Mesothelial cell of epicardium (in vitro differentiated cells): ENCODE data around the gene RTEL1. TPM values are rescaled to one million over a fixed set of nuclear protein-coding genes. Genes with fewer than 3 reads are reported as not detected.

Experiments
- DNase-seq, 2 experiments: peaks; one replicate each; pipeline ENCODE4 v3.0.0; 2021; ENCODE audit warnings: low spot score in 2 of 2; ENCODE audit not compliant: unreplicated experiment in 2 of 2
- H3K27ac Mint-ChIP-seq: 2 replicates; pipeline ENCODE4 v1.8.0; 2021; ENCODE audit warnings: mixed read lengths
- H3K27me3 Mint-ChIP-seq: 2 replicates; pipeline ENCODE4 v1.8.0; 2021; ENCODE audit warnings: low read depth, mixed read lengths
- H3K36me3 Mint-ChIP-seq: 2 replicates; pipeline ENCODE4 v1.8.0; 2021; ENCODE audit warnings: mixed read lengths
- H3K4me1 Mint-ChIP-seq: 2 replicates; pipeline ENCODE4 v1.8.0; 2021; ENCODE audit warnings: mixed read lengths
- H3K4me3 Mint-ChIP-seq: 2 replicates; pipeline ENCODE4 v1.8.0; 2021; ENCODE audit warnings: mild to moderate bottlenecking, moderate library complexity, mixed read lengths
- H3K9me3 Mint-ChIP-seq: 2 replicates; pipeline ENCODE4 v1.8.0; 2021; ENCODE audit warnings: mixed read lengths
- CTCF ChIP-seq: fragments of 200-600 bp; sonication (generic); IDR thresholded peaks from one replicate; pipeline ENCODE4 v1.5.0; 2021; ENCODE audit warnings: antibody characterized with exemption; ENCODE audit not compliant: unreplicated experiment
- total RNA-seq: library from RNA; stranded (reverse); gene quantifications from 3 replicates; pipeline ENCODE4 v1.2.1, GENCODE V29; 2021

RTEL1 gene
- total RNA-seq, 1 donor from 2014 or later: 38.7 TPM

GRCh38 chr20:63743210-63743970 lies 85.3 kb downstream of the RTEL1 start:
- no peak for TF ChIP-seq CTCF
- Mint-ChIP-seq H3K27me3 (no peaks in the 10 kb centered on the region), H3K36me3 (peaks cover 2% of the 10 kb centered on the region), H3K4me1 (no peaks in the 10 kb centered on the region), H3K27ac (no peak overlapping the region), H3K4me3 (no peak overlapping the region), H3K9me3 (no peaks in the 10 kb centered on the region)
- no peak for DNase-seq

- Mint-ChIP-seq H3K36me3 (peaks cover 2% of the 10 kb centered on the region), H3K9me3 (no peaks in the 10 kb centered on the region), H3K27ac (no peak overlapping the region), H3K27me3 (no peaks in the 10 kb centered on the region), H3K4me3 (no peak overlapping the region), H3K4me1 (no peaks in the 10 kb centered on the region)
- TF ChIP-seq CTCF: no peak
- DNase-seq: no peak
These were observed 86.0 kb downstream of the RTEL1 start for GRCh38 chr20:63744158-63744557.

- Mint-ChIP-seq H3K27ac (no peak overlapping the region), H3K9me3 (no peaks in the 10 kb centered on the region), H3K36me3 (peaks cover 2% of the 10 kb centered on the region), H3K27me3 (no peaks in the 10 kb centered on the region), H3K4me3 (no peak overlapping the region), H3K4me1 (no peaks in the 10 kb centered on the region)
- no peak for DNase-seq
- TF ChIP-seq CTCF: no peak
These were observed 86.7 kb downstream of the RTEL1 start for GRCh38 chr20:63744574-63745423.

- H3K9me3 Mint-ChIP-seq: no peaks in the 10 kb centered on the region
- no peak overlapping the region for H3K4me3 Mint-ChIP-seq
- H3K27me3 Mint-ChIP-seq: no peaks in the 10 kb centered on the region
- TF ChIP-seq CTCF: no peak
- H3K4me1 Mint-ChIP-seq: no peaks in the 10 kb centered on the region
- no peak overlapping the region for H3K27ac Mint-ChIP-seq
- H3K36me3 Mint-ChIP-seq: peaks cover 2% of the 10 kb centered on the region
- DNase-seq: no peak
These were observed 87.3 kb downstream of the RTEL1 start for GRCh38 chr20:63745424-63745805.

Other genes starting within 250 kb of the RTEL1 start
- 9.7 to 11.8 TPM (median 10.0 TPM) in 3 replicates for gene KCNQ2, start 185.7 kb upstream of the RTEL1 start, total RNA-seq
- gene EEF1A2, start 159.2 kb upstream of the RTEL1 start, total RNA-seq: 14.4 to 15.6 TPM (median 14.6 TPM) in 3 replicates
- gene PPDPF, start 137.5 kb upstream of the RTEL1 start, total RNA-seq: 258 to 271 TPM (median 269 TPM) in 3 replicates
- 0.11 to 0.18 TPM in 2 of 3 replicates, not detected in the other for gene PTK6, start 120.9 kb upstream of the RTEL1 start, total RNA-seq
- gene SRMS, start 110.6 kb upstream of the RTEL1 start, total RNA-seq: not detected in 3 replicates
- gene FNDC11, start 104.2 kb upstream of the RTEL1 start, total RNA-seq: 0.86 to 1.4 TPM (median 1.1 TPM) in 3 replicates
- gene HELZ2, start 84.1 kb upstream of the RTEL1 start, total RNA-seq: 35.1 to 44.4 TPM (median 40.0 TPM) in 3 replicates
- 16.1 to 17.2 TPM (median 17.0 TPM) in 3 replicates for gene GMEB2, start 31.2 kb upstream of the RTEL1 start, total RNA-seq
- 29.9 to 34.1 TPM (median 32.1 TPM) in 3 replicates for gene STMN3, start 4.9 kb upstream of the RTEL1 start, total RNA-seq
- gene TNFRSF6B, start 38.3 kb downstream of the RTEL1 start, total RNA-seq: 1.6 TPM in 1 of 3 replicates, not detected in the others
- gene ARFRP1, start 49.7 kb downstream of the RTEL1 start, total RNA-seq: 45.3 to 47.2 TPM (median 46.1 TPM) in 3 replicates
- gene ZGPAT, start 49.7 kb downstream of the RTEL1 start, total RNA-seq: 31.3 to 36.6 TPM (median 34.6 TPM) in 3 replicates
- 13.8 to 18.4 TPM (median 16.5 TPM) in 3 replicates for gene LIME1, start 78.4 kb downstream of the RTEL1 start, total RNA-seq
- 114 to 122 TPM (median 122 TPM) in 3 replicates for gene SLC2A4RG, start 81.5 kb downstream of the RTEL1 start, total RNA-seq
- gene ZBTB46, start 173.0 kb downstream of the RTEL1 start, total RNA-seq: 11.3 to 11.6 TPM (median 11.6 TPM) in 3 replicates
- gene ABHD16B, start 203.2 kb downstream of the RTEL1 start, total RNA-seq: not detected in 3 replicates
- 73.1 to 77.3 TPM (median 73.8 TPM) in 3 replicates for gene TPD52L2, start 207.0 kb downstream of the RTEL1 start, total RNA-seq
- 40.6 to 43.2 TPM (median 41.6 TPM) in 3 replicates for gene DNAJC5, start 236.8 kb downstream of the RTEL1 start, total RNA-seq